Measurements from ENCODE around the gene CNTD1. TPM values are rescaled to one million over a fixed set of nuclear protein-coding genes. Genes with fewer than 3 reads are reported as not detected.
"Not testable (repeated sequence)": the region's sequence is repeated elsewhere in the genome, so short reads cannot be mapped to it uniquely, and the experiment has no call there.

Gene CNTD1
- total RNA-seq, 1 donor from 2014 or later: not detected

DNA sequence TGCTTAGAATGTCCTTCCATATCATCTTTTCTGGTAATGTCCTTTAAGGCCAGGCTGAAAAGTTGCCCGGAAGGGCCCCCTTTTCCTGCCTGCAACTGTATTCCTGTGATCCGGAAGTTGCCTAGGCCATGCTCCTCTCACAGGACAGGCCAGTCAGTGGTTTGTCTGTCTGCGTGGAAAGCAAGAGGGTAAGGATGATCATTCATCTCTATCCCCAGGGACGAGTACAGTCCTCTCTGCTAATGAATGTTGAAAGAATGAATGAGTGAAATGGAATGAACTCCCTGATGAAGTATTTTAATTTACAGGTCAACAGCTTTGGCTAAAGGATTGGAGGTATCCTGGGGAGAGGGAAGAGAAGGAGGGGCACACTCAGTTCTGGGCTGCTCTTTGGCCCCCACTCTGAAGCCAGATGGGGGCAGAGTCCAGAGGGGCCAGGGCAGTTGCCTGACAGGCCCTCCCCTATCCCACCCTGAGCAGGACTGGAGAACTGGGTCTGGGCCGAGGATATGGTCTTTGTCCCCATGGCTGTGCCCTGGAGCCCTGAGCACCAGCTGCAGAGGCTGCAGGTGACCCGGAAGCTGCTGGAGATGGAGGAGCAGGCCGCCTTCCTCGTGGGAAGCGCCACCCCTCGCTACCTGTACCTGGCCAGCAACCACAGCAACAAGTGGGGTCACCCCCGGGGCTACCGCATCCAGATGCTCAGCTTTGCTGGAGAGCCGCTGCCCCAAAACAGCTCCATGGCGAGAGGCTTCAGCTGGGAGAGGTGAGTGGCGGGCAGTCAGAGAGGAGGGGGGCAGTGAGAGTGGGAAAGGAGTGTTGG is 55.5 kb downstream of the CNTD1 start:
- H3K27ac Mint-ChIP-seq: no peak overlapping the region
- H3K9me3 Mint-ChIP-seq (ENCODE audit: low read depth): no peaks in the 10 kb centered on the region
- H3K4me3 Mint-ChIP-seq (ENCODE audit: low read depth): no peak overlapping the region
- DNase-seq (ENCODE audit: low spot score, unreplicated experiment): no peak
- TF ChIP-seq, protein P1, sequence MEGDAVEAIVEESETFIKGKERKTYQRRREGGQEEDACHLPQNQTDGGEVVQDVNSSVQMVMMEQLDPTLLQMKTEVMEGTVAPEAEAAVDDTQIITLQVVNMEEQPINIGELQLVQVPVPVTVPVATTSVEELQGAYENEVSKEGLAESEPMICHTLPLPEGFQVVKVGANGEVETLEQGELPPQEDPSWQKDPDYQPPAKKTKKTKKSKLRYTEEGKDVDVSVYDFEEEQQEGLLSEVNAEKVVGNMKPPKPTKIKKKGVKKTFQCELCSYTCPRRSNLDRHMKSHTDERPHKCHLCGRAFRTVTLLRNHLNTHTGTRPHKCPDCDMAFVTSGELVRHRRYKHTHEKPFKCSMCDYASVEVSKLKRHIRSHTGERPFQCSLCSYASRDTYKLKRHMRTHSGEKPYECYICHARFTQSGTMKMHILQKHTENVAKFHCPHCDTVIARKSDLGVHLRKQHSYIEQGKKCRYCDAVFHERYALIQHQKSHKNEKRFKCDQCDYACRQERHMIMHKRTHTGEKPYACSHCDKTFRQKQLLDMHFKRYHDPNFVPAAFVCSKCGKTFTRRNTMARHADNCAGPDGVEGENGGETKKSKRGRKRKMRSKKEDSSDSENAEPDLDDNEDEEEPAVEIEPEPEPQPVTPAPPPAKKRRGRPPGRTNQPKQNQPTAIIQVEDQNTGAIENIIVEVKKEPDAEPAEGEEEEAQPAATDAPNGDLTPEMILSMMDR (IDR thresholded peaks at IDR 0.05; ENCODE audit: unreplicated experiment): no peak
- H3K4me1 Mint-ChIP-seq (ENCODE audit: low read depth): no peaks in the 10 kb centered on the region
- H3K27me3 Mint-ChIP-seq: peaks cover 4% of the 10 kb centered on the region
- H3K36me3 Mint-ChIP-seq (ENCODE audit: insufficient read depth): no peaks in the 10 kb centered on the region

DNA sequence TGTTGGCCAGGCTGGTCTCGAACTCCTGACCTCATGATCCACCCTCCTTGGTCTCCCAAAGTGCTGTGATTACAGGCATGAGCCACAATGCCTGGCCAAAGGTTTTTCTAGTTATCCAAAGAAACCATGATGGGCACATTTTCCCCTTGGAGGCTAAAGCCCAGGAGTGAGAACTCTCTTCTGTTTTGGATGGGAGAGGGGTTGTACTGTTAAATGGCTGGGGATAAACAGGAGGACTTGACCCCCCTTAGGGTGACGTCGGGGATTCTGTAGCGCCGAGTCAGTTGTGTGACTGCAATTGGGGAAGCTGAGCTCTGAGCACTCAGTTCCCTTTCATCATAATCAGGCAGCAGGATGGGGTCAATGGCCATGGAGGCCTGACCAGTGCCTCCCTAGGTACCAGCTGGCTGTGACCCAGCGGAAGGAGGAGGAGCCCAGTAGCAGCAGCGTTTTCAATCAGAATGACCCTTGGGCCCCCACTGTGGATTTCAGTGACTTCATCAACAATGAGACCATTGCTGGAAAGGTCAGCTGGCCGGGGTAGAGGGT is 56.5 kb downstream of the CNTD1 start:
- DNase-seq (ENCODE audit: low spot score, unreplicated experiment): no peak

DNA sequence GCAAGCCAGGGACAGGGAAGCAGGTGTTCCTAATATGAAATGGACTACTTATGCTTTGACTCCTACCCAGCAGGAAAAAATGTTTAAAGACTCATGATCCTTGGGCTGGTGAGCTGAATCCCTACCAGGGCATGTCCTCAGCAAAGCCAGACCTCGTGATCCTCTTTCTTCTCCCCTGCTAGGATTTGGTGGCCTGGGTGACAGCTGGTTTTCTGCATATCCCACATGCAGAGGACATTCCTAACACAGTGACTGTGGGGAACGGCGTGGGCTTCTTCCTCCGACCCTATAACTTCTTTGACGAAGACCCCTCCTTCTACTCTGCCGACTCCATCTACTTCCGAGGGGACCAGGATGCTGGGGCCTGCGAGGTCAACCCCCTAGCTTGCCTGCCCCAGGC is 57.4 kb downstream of the CNTD1 start:
- H3K36me3 Mint-ChIP-seq (ENCODE audit: insufficient read depth); H3K9me3 Mint-ChIP-seq (ENCODE audit: low read depth); H3K27ac Mint-ChIP-seq; H3K4me1 Mint-ChIP-seq (ENCODE audit: low read depth); DNase-seq (ENCODE audit: low spot score, unreplicated experiment); H3K4me3 Mint-ChIP-seq (ENCODE audit: low read depth); H3K27me3 Mint-ChIP-seq: not testable (repeated sequence)

More for the DNA sequence above, 56.5 kb downstream of the CNTD1 start:
- no peaks in the 10 kb centered on the region for H3K4me1 Mint-ChIP-seq (ENCODE audit: low read depth)
- TF ChIP-seq, protein P1 (IDR thresholded peaks at IDR 0.05; ENCODE audit: unreplicated experiment): no peak
- no peaks in the 10 kb centered on the region for H3K36me3 Mint-ChIP-seq (ENCODE audit: insufficient read depth)
- H3K4me3 Mint-ChIP-seq (ENCODE audit: low read depth): no peak overlapping the region
- peaks cover 4% of the 10 kb centered on the region for H3K27me3 Mint-ChIP-seq
- H3K27ac Mint-ChIP-seq: no peak overlapping the region
- no peaks in the 10 kb centered on the region for H3K9me3 Mint-ChIP-seq (ENCODE audit: low read depth)

DNA sequence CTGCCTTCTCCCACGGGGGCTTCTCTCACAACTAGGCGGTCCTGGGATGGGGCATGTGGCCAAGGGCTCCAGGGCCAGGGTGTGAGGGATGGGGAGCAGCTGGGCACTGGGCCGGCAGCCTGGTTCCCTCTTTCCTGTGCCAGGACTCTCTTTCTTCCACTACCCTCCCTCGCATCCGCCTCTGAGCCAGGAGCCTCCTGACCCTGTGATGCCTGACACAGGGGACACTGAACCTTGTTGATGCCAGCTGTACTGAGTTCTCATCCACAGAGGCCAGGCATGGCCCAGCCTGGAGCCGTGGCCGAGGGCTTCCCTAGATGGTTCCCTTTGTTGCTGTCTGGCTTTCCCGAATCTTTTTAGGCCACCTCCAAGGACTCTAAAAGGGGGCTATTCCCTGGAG is 57.9 kb downstream of the CNTD1 start:
- not testable (repeated sequence) for H3K36me3 Mint-ChIP-seq (ENCODE audit: insufficient read depth); H3K4me1 Mint-ChIP-seq (ENCODE audit: low read depth); DNase-seq (ENCODE audit: low spot score, unreplicated experiment); H3K27ac Mint-ChIP-seq; H3K9me3 Mint-ChIP-seq (ENCODE audit: low read depth); H3K27me3 Mint-ChIP-seq; H3K4me3 Mint-ChIP-seq (ENCODE audit: low read depth)

DNA sequence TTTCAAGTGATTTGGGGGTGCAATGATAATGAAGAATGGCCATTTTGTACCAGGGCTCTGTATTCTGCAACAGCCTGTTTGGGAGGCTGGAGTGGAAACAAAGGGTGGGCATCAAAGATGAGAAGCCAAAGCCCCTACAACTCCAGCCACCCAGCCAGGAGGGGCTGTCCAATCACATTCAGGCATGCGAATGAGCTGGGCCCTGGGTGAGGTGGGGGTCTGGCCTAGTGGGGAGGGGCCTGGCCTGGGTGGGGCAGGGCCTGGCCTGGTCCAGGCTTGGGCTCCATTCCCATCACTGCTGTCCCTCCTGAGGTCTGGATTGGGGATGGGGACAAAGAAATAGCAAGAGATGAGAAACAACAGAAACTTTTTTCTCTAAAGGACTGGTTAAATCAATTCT is 58.7 kb downstream of the CNTD1 start:
- no peak overlapping the region for H3K27ac Mint-ChIP-seq
- no peaks in the 10 kb centered on the region for H3K36me3 Mint-ChIP-seq (ENCODE audit: insufficient read depth)
- H3K4me3 Mint-ChIP-seq (ENCODE audit: low read depth): no peak overlapping the region
- TF ChIP-seq, protein P1 (IDR thresholded peaks at IDR 0.05; ENCODE audit: unreplicated experiment): no peak
- H3K4me1 Mint-ChIP-seq (ENCODE audit: low read depth): no peaks in the 10 kb centered on the region
- H3K9me3 Mint-ChIP-seq (ENCODE audit: low read depth): no peaks in the 10 kb centered on the region
- no peak for DNase-seq (ENCODE audit: low spot score, unreplicated experiment)
- peaks cover 4% of the 10 kb centered on the region for H3K27me3 Mint-ChIP-seq

Small RNAs within 50 kb of the gene (microRNA-seq; reads per million reads assigned to microRNA genes)
- gene MIR6781 (ENCODE audit: borderline number of aligned reads, unreplicated experiment): 2.4 reads per million

Other genes starting within 250 kb of the CNTD1 start
- 1.4 and 2.4 TPM in 2 replicates for gene HSD17B1, start 245.9 kb upstream of the CNTD1 start, total RNA-seq
- 60.0 and 66.9 TPM in 2 replicates for gene COASY, start 236.7 kb upstream of the CNTD1 start, total RNA-seq
- gene MLX, start 231.8 kb upstream of the CNTD1 start, total RNA-seq: 26.8 and 33.7 TPM in 2 replicates
- gene PSMC3IP, start 221.1 kb upstream of the CNTD1 start, total RNA-seq: 18.1 and 19.6 TPM in 2 replicates
- gene RETREG3, start 189.5 kb upstream of the CNTD1 start, total RNA-seq: 66.2 and 80.5 TPM in 2 replicates
- gene TUBG1, start 189.2 kb upstream of the CNTD1 start, total RNA-seq: 53.8 and 53.9 TPM in 2 replicates
- gene TUBG2, start 139.6 kb upstream of the CNTD1 start, total RNA-seq: 26.9 and 31.3 TPM in 2 replicates
- 14.1 and 16.2 TPM in 2 replicates for gene PLEKHH3, start 121.9 kb upstream of the CNTD1 start, total RNA-seq
- gene CCR10, start 117.0 kb upstream of the CNTD1 start, total RNA-seq: 0.49 and 1.1 TPM in 2 replicates
- gene CNTNAP1, start 116.3 kb upstream of the CNTD1 start, total RNA-seq: 2.3 and 2.5 TPM in 2 replicates
- 31.4 and 31.9 TPM in 2 replicates for gene EZH1, start 53.8 kb upstream of the CNTD1 start, total RNA-seq
- gene RAMP2, start 37.6 kb upstream of the CNTD1 start, total RNA-seq: 4.3 and 4.4 TPM in 2 replicates
- 76.5 and 81.3 TPM in 2 replicates for gene VPS25, start 25.4 kb upstream of the CNTD1 start, total RNA-seq
- 5.8 and 6.3 TPM in 2 replicates for gene WNK4, start 18.3 kb upstream of the CNTD1 start, total RNA-seq
- gene COA3, start 157 bp upstream of the CNTD1 start, total RNA-seq: 84.9 and 85.4 TPM in 2 replicates
- gene BECN1, start 25.4 kb downstream of the CNTD1 start, total RNA-seq: 63.4 and 67.1 TPM in 2 replicates
- 121 and 129 TPM in 2 replicates for gene PSME3, start 34.5 kb downstream of the CNTD1 start, total RNA-seq
- 4.1 and 4.3 TPM in 2 replicates for gene AOC2, start 45.7 kb downstream of the CNTD1 start, total RNA-seq
- gene AOC3, start 52.3 kb downstream of the CNTD1 start, total RNA-seq: 1.2 and 2.6 TPM in 2 replicates
- not detected in 2 replicates for gene G6PC1, start 101.9 kb downstream of the CNTD1 start, total RNA-seq
- 59.3 and 69.8 TPM in 2 replicates for gene AARSD1, start 165.6 kb downstream of the CNTD1 start, total RNA-seq
- 5.6 and 6.5 TPM in 2 replicates for gene PTGES3L, start 181.2 kb downstream of the CNTD1 start, total RNA-seq
- 21.0 and 22.6 TPM in 2 replicates for gene RUNDC1, start 181.7 kb downstream of the CNTD1 start, total RNA-seq
- gene RPL27, start 199.6 kb downstream of the CNTD1 start, total RNA-seq: 862 and 881 TPM in 2 replicates
- 1.2 and 1.6 TPM in 2 replicates for gene IFI35, start 207.9 kb downstream of the CNTD1 start, total RNA-seq
- gene VAT1, start 223.5 kb downstream of the CNTD1 start, total RNA-seq: 201 and 202 TPM in 2 replicates
- 12.4 and 14.6 TPM in 2 replicates for gene RND2, start 226.4 kb downstream of the CNTD1 start, total RNA-seq

Measured in progenitor cell of endocrine pancreas (in vitro differentiated cells).